IPS DF 4.7 (cell line): Measurements from ENCODE around the gene GABRR3.

Source experiments
- DNase-seq: peaks from one replicate; pipeline ENCODE4 v3.0.0-alpha.2; 2013; ENCODE audit warnings: low spot score; ENCODE audit errors: extremely low read depth

GABRR3 gene

GRCh38 chr3:97990624-97991292, 44.4 kb downstream of the GABRR3 start:
- DNase-seq: no peak

GRCh38 chr3:97988784-97989568, 46.1 kb downstream of the GABRR3 start:
- no peak for DNase-seq

GRCh38 chr3:97987306-97987705, 47.8 kb downstream of the GABRR3 start:
- DNase-seq: no peak

GRCh38 chr3:97983933-97984491, 51.1 kb downstream of the GABRR3 start:
- no peak for DNase-seq

GRCh38 chr3:97981886-97982285, 53.2 kb downstream of the GABRR3 start:
- DNase-seq: no peak

GRCh38 chr3:97979610-97980009, 55.5 kb downstream of the GABRR3 start:
- DNase-seq: no peak

- no peak for DNase-seq
Measured at GRCh38 chr3:97975466-97975865, 59.6 kb downstream of the GABRR3 start.

- no peak for DNase-seq
Measured at GRCh38 chr3:97974996-97975395, 60.1 kb downstream of the GABRR3 start.

- no peak for DNase-seq
Measured at GRCh38 chr3:97972976-97973375, 62.1 kb downstream of the GABRR3 start.

GRCh38 chr3:97971679-97972567, 63.2 kb downstream of the GABRR3 start, which contains the start of gene RIOX2:
TSS of gene RIOX2 (minus strand) at chr3:97972431. CDS start at chr3:97967593, 4,838 bp downstream.
- no peak for DNase-seq

GRCh38 chr3:97970956-97971620, 64.0 kb downstream of the GABRR3 start:
- no peak for DNase-seq

GRCh38 chr3:97970156-97970555, 65.0 kb downstream of the GABRR3 start:
- no peak for DNase-seq

- DNase-seq: no peak
Measured at GRCh38 chr3:97969541-97969940, 65.6 kb downstream of the GABRR3 start.

- DNase-seq: no peak
Measured at GRCh38 chr3:97968376-97968775, 66.7 kb downstream of the GABRR3 start.

GRCh38 chr3:97967966-97968365, 67.1 kb downstream of the GABRR3 start:
- DNase-seq: no peak

- DNase-seq: no peak
Measured at GRCh38 chr3:97960993-97961766, 73.9 kb downstream of the GABRR3 start.

GRCh38 chr3:97960551-97960950, 74.6 kb downstream of the GABRR3 start:
- no peak for DNase-seq

GRCh38 chr3:97959872-97960271, 75.2 kb downstream of the GABRR3 start:
- no peak for DNase-seq

GRCh38 chr3:97958796-97959195, 76.3 kb downstream of the GABRR3 start:
- DNase-seq: no peak

GRCh38 chr3:97958396-97958795, 76.7 kb downstream of the GABRR3 start:
- DNase-seq: no peak
